Measurements from ENCODE around the gene FABP1. TPM values are rescaled to one million over a fixed set of nuclear protein-coding genes. Genes with fewer than 3 reads are reported as not detected.

FABP1 gene
- total RNA-seq, 4 donors from 2014 or later, result not detected

DNA sequence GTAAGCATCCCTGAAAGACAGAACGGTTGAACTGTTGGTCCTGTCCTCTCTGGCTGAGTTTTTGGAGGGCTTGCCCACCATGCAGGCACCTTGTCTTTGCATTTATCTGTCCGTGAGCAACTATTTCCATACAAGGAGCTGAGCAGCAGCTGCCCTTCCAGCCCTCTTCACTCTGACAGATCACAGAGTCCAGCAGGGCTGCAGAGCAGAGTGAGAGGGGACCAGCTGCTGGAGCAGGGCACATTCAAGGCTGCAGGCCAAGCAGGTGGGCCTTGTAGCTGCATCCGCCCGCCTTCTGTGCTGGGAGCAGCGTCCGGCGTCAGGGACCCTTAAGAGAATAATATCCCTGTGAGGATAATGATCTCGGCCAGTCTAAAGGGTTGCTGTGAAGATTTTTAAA, 50.8 kb downstream of the FABP1 start:
- H3K4me1 ChIP-seq, result no peaks in the 10 kb centered on the region
- H3K27me3 ChIP-seq, result no peaks in the 10 kb centered on the region
- H3K36me3 ChIP-seq, result no peaks in the 10 kb centered on the region
- WGBS, 2 donors, result 60 to 76% methylated on average over 8 of the region's 8 CpGs
- no peak for DNase-seq
- intact Hi-C loops (cut with DNase I), result no loop called here
- TF ChIP-seq, protein P1, sequence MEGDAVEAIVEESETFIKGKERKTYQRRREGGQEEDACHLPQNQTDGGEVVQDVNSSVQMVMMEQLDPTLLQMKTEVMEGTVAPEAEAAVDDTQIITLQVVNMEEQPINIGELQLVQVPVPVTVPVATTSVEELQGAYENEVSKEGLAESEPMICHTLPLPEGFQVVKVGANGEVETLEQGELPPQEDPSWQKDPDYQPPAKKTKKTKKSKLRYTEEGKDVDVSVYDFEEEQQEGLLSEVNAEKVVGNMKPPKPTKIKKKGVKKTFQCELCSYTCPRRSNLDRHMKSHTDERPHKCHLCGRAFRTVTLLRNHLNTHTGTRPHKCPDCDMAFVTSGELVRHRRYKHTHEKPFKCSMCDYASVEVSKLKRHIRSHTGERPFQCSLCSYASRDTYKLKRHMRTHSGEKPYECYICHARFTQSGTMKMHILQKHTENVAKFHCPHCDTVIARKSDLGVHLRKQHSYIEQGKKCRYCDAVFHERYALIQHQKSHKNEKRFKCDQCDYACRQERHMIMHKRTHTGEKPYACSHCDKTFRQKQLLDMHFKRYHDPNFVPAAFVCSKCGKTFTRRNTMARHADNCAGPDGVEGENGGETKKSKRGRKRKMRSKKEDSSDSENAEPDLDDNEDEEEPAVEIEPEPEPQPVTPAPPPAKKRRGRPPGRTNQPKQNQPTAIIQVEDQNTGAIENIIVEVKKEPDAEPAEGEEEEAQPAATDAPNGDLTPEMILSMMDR (IDR thresholded peaks at IDR 0.05), result no peak
- TF ChIP-seq POLR2A (IDR thresholded peaks at IDR 0.05), result no peak
- no peak overlapping the region for H3K27ac ChIP-seq
- no peak overlapping the region for H3K4me3 ChIP-seq (replicated peaks in 1 of 3)
- no peaks in the 10 kb centered on the region for H3K9me3 ChIP-seq

DNA sequence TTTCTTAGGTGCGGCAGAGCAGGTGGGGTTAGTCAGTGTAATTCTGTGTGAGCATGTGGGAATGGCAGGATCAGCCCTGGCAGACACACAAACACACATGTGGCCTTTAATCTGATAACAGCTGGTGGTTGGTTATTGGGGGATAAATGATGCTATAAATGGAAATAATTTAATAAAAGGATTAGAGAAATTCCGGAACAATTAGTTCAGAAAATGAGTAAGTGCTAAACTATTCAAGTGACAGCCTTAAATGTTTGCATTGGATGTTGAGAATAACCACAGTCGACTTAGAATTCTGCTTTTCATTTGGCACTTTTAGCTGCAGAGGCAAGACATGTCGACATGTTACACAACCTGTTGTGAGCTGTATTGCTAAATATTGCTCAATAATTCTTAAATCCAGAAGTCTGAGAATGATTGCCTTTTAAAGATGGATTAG, 53.0 kb downstream of the FABP1 start:
- H3K9me3 ChIP-seq, result no peaks in the 10 kb centered on the region
- TF ChIP-seq, protein P1 (IDR thresholded peaks at IDR 0.05), result no peak
- TF ChIP-seq POLR2A (IDR thresholded peaks at IDR 0.05), result no peak
- DNase-seq, result no peak
- no peaks in the 10 kb centered on the region for H3K4me1 ChIP-seq
- no peaks in the 10 kb centered on the region for H3K36me3 ChIP-seq
- no peaks in the 10 kb centered on the region for H3K27me3 ChIP-seq
- no peak overlapping the region for H3K4me3 ChIP-seq (replicated peaks in 1 of 3)
- H3K27ac ChIP-seq, result no peak overlapping the region
- 80 to 84% methylated on average over 4 of the region's 4 CpGs for WGBS, 2 donors
- intact Hi-C loops (cut with DNase I), result no loop called here

DNA sequence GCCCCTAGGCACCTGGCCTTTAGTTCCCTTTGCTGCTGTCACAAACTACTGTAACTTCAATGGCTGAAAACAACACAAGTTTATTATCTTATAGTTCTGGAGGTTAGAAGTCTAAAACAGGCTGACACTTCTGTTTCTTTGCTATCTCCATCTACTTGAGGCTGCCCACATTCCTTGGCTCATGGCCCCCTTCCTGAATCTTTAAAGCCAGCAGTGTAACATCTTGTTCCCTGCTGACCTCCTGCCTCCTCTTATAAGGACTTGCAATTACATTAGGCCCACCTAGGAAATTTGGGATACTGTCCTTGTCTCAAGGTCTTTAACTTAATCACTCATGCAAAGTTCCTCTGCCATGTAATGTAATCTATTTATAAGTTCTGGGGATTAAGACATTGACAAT, 53.7 kb downstream of the FABP1 start:
- H3K4me1 ChIP-seq, result no peaks in the 10 kb centered on the region
- no peak for TF ChIP-seq POLR2A (IDR thresholded peaks at IDR 0.05)
- TF ChIP-seq, protein P1 (IDR thresholded peaks at IDR 0.05), result no peak
- H3K27me3 ChIP-seq, result no peaks in the 10 kb centered on the region
- intact Hi-C loops (cut with DNase I), result no loop called here
- H3K36me3 ChIP-seq, result no peaks in the 10 kb centered on the region
- no peak for DNase-seq
- H3K27ac ChIP-seq, result no peak overlapping the region
- no peaks in the 10 kb centered on the region for H3K9me3 ChIP-seq
- H3K4me3 ChIP-seq (replicated peaks in 1 of 3), result no peak overlapping the region

Small RNAs within 50 kb of the gene (microRNA-seq; reads per million reads assigned to microRNA genes)
- gene MIR4780, result not detected

Small RNAs within 50 kb of the gene (small RNA-seq; reads per million reads assigned to genes)
- gene MIR4780, result not detected

Other genes with a start within 250 kb of the FABP1 start
- not detected for gene RNU2-63P, start 111.5 kb downstream of the FABP1 start, total RNA-seq
- gene KRCC1, start 72.3 kb downstream of the FABP1 start, total RNA-seq, result 10 to 100 TPM; 29.4 to 44.6 (median 35.9) TPM
- gene SMYD1, start 60.2 kb downstream of the FABP1 start, total RNA-seq, result not detected
- 10 to 100 TPM in 3 of 4 donors, 1 to 10 TPM in 1; 4.5 to 45.7 (median 35.8) TPM for gene THNSL2, start 42.3 kb upstream of the FABP1 start, total RNA-seq